K562 (cell line): ENCODE measurements around the gene ZNF30. TPM values are rescaled to one million over a fixed set of nuclear protein-coding genes. Genes with fewer than 3 reads are reported as not detected.

Experiments used
- CBX1 ChIP-seq: sonication (generic); IDR thresholded peaks from 2 replicates; pipeline ENCODE4 v1.6.1; 2016; ENCODE audit warnings: antibody characterized with exemption, low read depth, mild to moderate bottlenecking
- E2F4 ChIP-seq: sonication (generic); formaldehyde crosslinking; IDR thresholded peaks from 2 replicates; pipeline ENCODE4 v1.8.0; 2022; ENCODE audit warnings: mild to moderate bottlenecking, low read depth, missing genetic modification reagents
- ESRRA ChIP-seq: fragments of 450-650 bp; IDR thresholded peaks from 2 replicates; pipeline ENCODE4 v1.6.1; 2014; ENCODE audit warnings: low read depth, mild to moderate bottlenecking, moderate library complexity, borderline replicate concordance
- MBD2 ChIP-seq: sonication (generic); IDR thresholded peaks from 2 replicates; pipeline ENCODE4 v1.6.1; 2016; ENCODE audit warnings: low read depth, borderline replicate concordance
- NFRKB ChIP-seq: fragments of 450-650 bp; IDR thresholded peaks from 2 replicates; pipeline ENCODE4 v1.6.1; 2016; ENCODE audit warnings: low read depth
- SREBF2 ChIP-seq: sonication (generic); formaldehyde crosslinking; IDR thresholded peaks from 2 replicates; pipeline ENCODE4 v1.4.0; 2020; ENCODE audit warnings: mild to moderate bottlenecking, missing genetic modification reagents
- SRF ChIP-seq, 2 experiments: fragments of 250-450, 450-650 bp in 1 of 2; sonication (Bioruptor Pico) in 1 of 2; sonication (generic) in 1 of 2; formaldehyde crosslinking; IDR thresholded peaks; 2 replicates each; pipeline versions ENCODE4 v1.5.0 to v1.5.1; 2020 to 2022; ENCODE audit warnings: mild to moderate bottlenecking in 1 of 2, missing genetic modification reagents in 1 of 2
- TAF9B ChIP-seq: fragments of 450-650 bp; IDR thresholded peaks from 2 replicates; pipeline ENCODE4 v1.6.1; 2018; ENCODE audit warnings: mild to moderate bottlenecking; ENCODE audit not compliant: partially characterized antibody
- TCFL5 ChIP-seq: fragments of 250-450 bp; sonication (Bioruptor Pico); conservative IDR thresholded peaks from 2 replicates; pipeline ENCODE4 v1.6.1; 2021; ENCODE audit warnings: mild to moderate bottlenecking, moderate library complexity, matching md5 sums
- TFAP4 ChIP-seq: sonication (generic); formaldehyde crosslinking; IDR thresholded peaks from 2 replicates; pipeline ENCODE4 v1.8.0; 2022; ENCODE audit warnings: missing genetic modification reagents, mild to moderate bottlenecking, moderate library complexity, borderline replicate concordance
- THRAP3 ChIP-seq: fragments of 450-650 bp; IDR thresholded peaks from 2 replicates; pipeline ENCODE4 v1.6.1; 2016; ENCODE audit warnings: mild to moderate bottlenecking, inconsistent platforms, borderline replicate concordance
- ZNF274 ChIP-seq: IDR thresholded peaks from 2 replicates; pipeline ENCODE4 v1.6.1; 2011; ENCODE audit warnings: low read depth, mild to moderate bottlenecking, low read length, moderate library complexity, borderline replicate concordance
- ZNF311 ChIP-seq: fragments of 250-450 bp; sonication (Bioruptor Pico); IDR thresholded peaks from 2 replicates; pipeline ENCODE4 v1.4.0; 2020; ENCODE audit warnings: mild to moderate bottlenecking, moderate library complexity
- ZNF318 ChIP-seq, 2 experiments: fragments of 450-650 bp; IDR thresholded peaks; 2 replicates each; pipeline ENCODE4 v1.6.1; 2016; ENCODE audit warnings: mild to moderate bottlenecking in 2 of 2, borderline replicate concordance in 1 of 2, low read depth in 1 of 2, moderate library complexity in 1 of 2
- ZNF449 ChIP-seq: fragments of 250-450 bp; sonication (Bioruptor Pico); IDR thresholded peaks from 2 replicates; pipeline ENCODE4 v1.8.0; 2022; ENCODE audit warnings: moderate library complexity, mild to moderate bottlenecking, inconsistent platforms
- polyA plus RNA-seq, 8 experiments: library from polyadenylated mRNA; depleted of rRNA in 4 of 8; stranded (reverse) in 5 of 8; unstranded in 3 of 8; fragments of >200 nt; fragmentation: Nextera tagmentation in 2 of 8; fragmentation: Illumina TruSeq in 1 of 8; extraction: Ambion mirVana in 2 of 8; extraction: Trizol in 1 of 8; gene quantifications; 2 replicates each; pipeline versions ENCODE4 v1.2.1 to v1.2.3, GENCODE V29; 2011 to 2014; ENCODE audit warnings: inconsistent platforms in 1 of 8, missing spikeins in 1 of 8
- total RNA-seq, 7 experiments: library from RNA; depleted of rRNA in 6 of 7; stranded (reverse); fragments of >200 nt in 6 of 7; fragmentation: Illumina TruSeq in 2 of 7; extraction: Trizol in 2 of 7; gene quantifications; 2 replicates each; pipeline versions ENCODE4 v1.2.1 to v1.2.3, GENCODE V29; 2011 to 2021; ENCODE audit warnings: low replicate concordance in 1 of 7

ZNF30 gene
- total and polyA plus RNA-seq, 9 of the 15 experiments (the other 6 are each of a cell fraction or from before 2014, with no cell fraction given), result 7.3 to 13.4 (median 10.6) TPM

GRCh38 chr19:34963573-34964406, 37.1 kb downstream of the ZNF30 start, which contains the start of gene ZNF792 (continued):
- TF ChIP-seq TFAP4 (CRISPR knock-in tag), result peak; percentile 52; the same call in 1 of the 2 replicates
- no peak for TF ChIP-seq TCFL5 (CRISPR knock-in tag)
- TF ChIP-seq E2F4, result no peak
- peak in 1 of 2 experiments; percentile 78; a peak in 1 of 4 replicates for TF ChIP-seq SRF (CRISPR knock-in tag; IDR thresholded peaks at IDR 0.05)
- no peak for TF ChIP-seq ZNF449
- TF ChIP-seq MBD2, result no peak
- TF ChIP-seq ZNF311 (CRISPR knock-in tag), result no peak
- no peak for TF ChIP-seq ZNF274
- TF ChIP-seq ZNF318 (IDR thresholded peaks at IDR 0.05; ENCODE audit: borderline replicate concordance in 1 of 2, low read depth in 1 of 2), result no peak
- no peak for TF ChIP-seq THRAP3
- peak; percentile 35; the same call in 1 of the 2 replicates for TF ChIP-seq CBX1
- TF ChIP-seq TAF9B, result no peak
- no peak for TF ChIP-seq ESRRA
- no peak for TF ChIP-seq NFRKB
- no peak for TF ChIP-seq SREBF2 (CRISPR knock-in tag)
